ENCODE results near the gene TIFAB. TPM values are rescaled to one million over a fixed set of nuclear protein-coding genes. Genes with fewer than 3 reads are reported as not detected.

Gene TIFAB
- total RNA-seq, 1 donor from 2014 or later = not detected

Other genes starting within 250 kb of the TIFAB start
- gene MACROH2A1, start 53.1 kb downstream of the TIFAB start, total RNA-seq = 42.9 TPM
- not detected for gene DCANP1, start 5.0 kb downstream of the TIFAB start, total RNA-seq
- not detected for gene NEUROG1, start 83.6 kb upstream of the TIFAB start, total RNA-seq
- 4.8 TPM for gene CXCL14, start 126.6 kb upstream of the TIFAB start, total RNA-seq